Upper lobe of left lung (tissue), 4 donors: ENCODE data around the gene UBE2I.

Experiments
- POLR2A ChIP-seq, 4 donors: fragments of 450-650 bp; IDR thresholded peaks; one replicate each; pipeline ENCODE4 v1.5.1; 2016 to 2017; ENCODE audit warnings: antibody characterized with exemption in 4 of 4, mild to moderate bottlenecking in 2 of 4
- TF ChIP-seq, protein P1 (sequence below), 6 experiments: fragments of 450-650 bp in 4 of 6; fragments of 200-600 bp in 2 of 6; sonication (generic) in 2 of 6; IDR thresholded peaks; one replicate each; pipeline ENCODE4 v1.5.1; 2016 to 2019; ENCODE audit warnings: antibody characterized with exemption in 6 of 6

DNA sequence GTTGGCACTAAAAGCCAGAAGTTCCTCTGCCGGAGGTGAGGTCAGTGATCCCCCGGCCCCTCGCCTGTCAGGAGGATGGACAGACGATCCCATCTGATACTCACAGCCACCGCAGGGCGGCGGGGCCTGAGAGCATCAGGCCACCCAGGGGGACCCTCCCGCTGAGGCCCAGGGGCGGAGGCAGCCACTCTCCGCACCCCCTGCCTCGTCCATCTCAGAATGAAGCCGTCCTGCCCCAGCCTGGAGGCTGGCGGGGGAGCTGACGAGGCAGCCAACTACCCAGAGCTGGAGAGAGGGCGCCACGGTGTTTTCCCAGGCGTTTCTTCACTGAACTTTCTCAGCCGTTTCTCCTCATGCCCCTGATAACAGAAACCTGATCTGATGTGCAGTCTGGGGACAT, 31.0 kb upstream of the UBE2I start:
- TF ChIP-seq, protein P1, sequence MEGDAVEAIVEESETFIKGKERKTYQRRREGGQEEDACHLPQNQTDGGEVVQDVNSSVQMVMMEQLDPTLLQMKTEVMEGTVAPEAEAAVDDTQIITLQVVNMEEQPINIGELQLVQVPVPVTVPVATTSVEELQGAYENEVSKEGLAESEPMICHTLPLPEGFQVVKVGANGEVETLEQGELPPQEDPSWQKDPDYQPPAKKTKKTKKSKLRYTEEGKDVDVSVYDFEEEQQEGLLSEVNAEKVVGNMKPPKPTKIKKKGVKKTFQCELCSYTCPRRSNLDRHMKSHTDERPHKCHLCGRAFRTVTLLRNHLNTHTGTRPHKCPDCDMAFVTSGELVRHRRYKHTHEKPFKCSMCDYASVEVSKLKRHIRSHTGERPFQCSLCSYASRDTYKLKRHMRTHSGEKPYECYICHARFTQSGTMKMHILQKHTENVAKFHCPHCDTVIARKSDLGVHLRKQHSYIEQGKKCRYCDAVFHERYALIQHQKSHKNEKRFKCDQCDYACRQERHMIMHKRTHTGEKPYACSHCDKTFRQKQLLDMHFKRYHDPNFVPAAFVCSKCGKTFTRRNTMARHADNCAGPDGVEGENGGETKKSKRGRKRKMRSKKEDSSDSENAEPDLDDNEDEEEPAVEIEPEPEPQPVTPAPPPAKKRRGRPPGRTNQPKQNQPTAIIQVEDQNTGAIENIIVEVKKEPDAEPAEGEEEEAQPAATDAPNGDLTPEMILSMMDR (IDR thresholded peaks at IDR 0.05), result no peak
- no peak for TF ChIP-seq POLR2A (IDR thresholded peaks at IDR 0.05)
